Measurements from ENCODE around the gene PAFAH1B1. TPM values are rescaled to one million over a fixed set of nuclear protein-coding genes. Genes with fewer than 3 reads are reported as not detected.
"Not testable (repeated sequence)": the region's sequence is repeated elsewhere in the genome, so short reads cannot be mapped to it uniquely, and the experiment has no call there.

PAFAH1B1 gene
- total and polyA plus RNA-seq, 2 donors (not counting 1 experiment from before 2014, with no cell fraction given): 41.4 to 170 TPM

DNA sequence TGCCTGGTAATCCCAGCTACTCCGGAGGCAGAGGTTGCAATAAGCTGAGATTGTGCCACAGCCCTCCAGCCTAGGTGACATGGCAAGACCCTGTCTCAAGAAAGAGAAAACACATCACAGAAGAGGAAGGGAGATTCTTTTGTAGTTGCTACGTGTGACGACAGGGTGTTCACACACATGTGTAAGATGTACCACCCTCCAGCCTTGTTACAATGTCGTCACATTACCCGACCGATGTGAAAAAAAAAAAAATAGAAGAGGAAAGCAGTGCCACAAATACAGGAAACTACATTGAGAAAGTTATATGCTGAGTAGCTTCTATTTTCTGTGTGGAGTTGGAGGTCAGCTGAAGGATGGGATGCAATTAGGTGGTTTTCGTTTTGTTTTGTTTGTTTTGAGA lies 62.1 kb downstream of the PAFAH1B1 start:
- no peak overlapping the region for H3K27ac ChIP-seq (ENCODE audit: low read length in 2 of 2)
- no peaks in the 10 kb centered on the region for H3K4me1 ChIP-seq (ENCODE audit: control insufficient read depth in 2 of 2, insufficient read depth in 2 of 2, low read length in 2 of 2)
- H3K4me3 Mint-ChIP-seq: no peak overlapping the region
- peaks cover 0 to 6% (median 2%) of the 10 kb centered on the region in 3 donors for H3K9me3 ChIP-seq (ENCODE audit: control extremely low read depth in 1 of 3, control insufficient read depth in 2 of 3, insufficient read depth in 1 of 3, low read length in 2 of 3)
- peaks cover 67% of the 10 kb centered on the region for H4K20me1 ChIP-seq (ENCODE audit: control insufficient read depth, insufficient read depth, low read length, poor library complexity, severe bottlenecking)
- ATAC-seq (ENCODE audit: low read depth): no peak
- ChIA-PET CTCF (no interaction called here), POLR2A (no interaction called here)
- peaks cover 24% of the 10 kb centered on the region for H3K4me1 Mint-ChIP-seq
- H3K9ac ChIP-seq (ENCODE audit: low read length): no peak overlapping the region
- WGBS (ENCODE audit: insufficient coverage): 78% methylated on average over 1 of the region's 7 CpGs
- H3K27ac Mint-ChIP-seq: no peak overlapping the region
- H3K36me3 ChIP-seq (replicated peaks in 1 of 2; ENCODE audit: control extremely low read depth in 1 of 2, control insufficient read depth in 1 of 2, extremely low read depth in 1 of 2, insufficient read depth in 2 of 2, low read length in 1 of 2): peaks cover 4 to 14% of the 10 kb centered on the region in 2 experiments
- no peak overlapping the region for H2AFZ ChIP-seq (ENCODE audit: insufficient read depth, low read depth, low read length, poor library complexity, severe bottlenecking)
- H3K27me3 Mint-ChIP-seq: no peaks in the 10 kb centered on the region
- peaks cover 73% of the 10 kb centered on the region for H3K79me2 ChIP-seq (ENCODE audit: control insufficient read depth, insufficient read depth, low read length)
- no peaks in the 10 kb centered on the region for H3K27me3 ChIP-seq (replicated peaks in 1 of 4; ENCODE audit: control extremely low read depth in 1 of 4, control insufficient read depth in 3 of 4, insufficient read depth in 4 of 4, low read length in 3 of 4)
- no peak overlapping the region for H3K4me3 ChIP-seq (ENCODE audit: control extremely low read depth in 1 of 5, extremely low read depth in 1 of 5, insufficient read depth in 1 of 5, low read depth in 2 of 5, low read length in 4 of 5)
- H3K4me2 ChIP-seq (replicated peaks; ENCODE audit: low read depth, low read length, poor library complexity, severe bottlenecking): no peak overlapping the region
- intact Hi-C loops (cut with micrococcal nuclease): no loop called here
- no peaks in the 10 kb centered on the region for H3K9me3 Mint-ChIP-seq (ENCODE audit: insufficient read depth)
- no peak for DNase-seq
- TF ChIP-seq, protein P1, sequence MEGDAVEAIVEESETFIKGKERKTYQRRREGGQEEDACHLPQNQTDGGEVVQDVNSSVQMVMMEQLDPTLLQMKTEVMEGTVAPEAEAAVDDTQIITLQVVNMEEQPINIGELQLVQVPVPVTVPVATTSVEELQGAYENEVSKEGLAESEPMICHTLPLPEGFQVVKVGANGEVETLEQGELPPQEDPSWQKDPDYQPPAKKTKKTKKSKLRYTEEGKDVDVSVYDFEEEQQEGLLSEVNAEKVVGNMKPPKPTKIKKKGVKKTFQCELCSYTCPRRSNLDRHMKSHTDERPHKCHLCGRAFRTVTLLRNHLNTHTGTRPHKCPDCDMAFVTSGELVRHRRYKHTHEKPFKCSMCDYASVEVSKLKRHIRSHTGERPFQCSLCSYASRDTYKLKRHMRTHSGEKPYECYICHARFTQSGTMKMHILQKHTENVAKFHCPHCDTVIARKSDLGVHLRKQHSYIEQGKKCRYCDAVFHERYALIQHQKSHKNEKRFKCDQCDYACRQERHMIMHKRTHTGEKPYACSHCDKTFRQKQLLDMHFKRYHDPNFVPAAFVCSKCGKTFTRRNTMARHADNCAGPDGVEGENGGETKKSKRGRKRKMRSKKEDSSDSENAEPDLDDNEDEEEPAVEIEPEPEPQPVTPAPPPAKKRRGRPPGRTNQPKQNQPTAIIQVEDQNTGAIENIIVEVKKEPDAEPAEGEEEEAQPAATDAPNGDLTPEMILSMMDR (IDR thresholded peaks at IDR 0.05): no peak
- TF ChIP-seq EZH2 (IDR thresholded peaks at IDR 0.05; ENCODE audit: borderline replicate concordance, insufficient read depth, low read depth, low read length, poor library complexity, severe bottlenecking): no peak

DNA sequence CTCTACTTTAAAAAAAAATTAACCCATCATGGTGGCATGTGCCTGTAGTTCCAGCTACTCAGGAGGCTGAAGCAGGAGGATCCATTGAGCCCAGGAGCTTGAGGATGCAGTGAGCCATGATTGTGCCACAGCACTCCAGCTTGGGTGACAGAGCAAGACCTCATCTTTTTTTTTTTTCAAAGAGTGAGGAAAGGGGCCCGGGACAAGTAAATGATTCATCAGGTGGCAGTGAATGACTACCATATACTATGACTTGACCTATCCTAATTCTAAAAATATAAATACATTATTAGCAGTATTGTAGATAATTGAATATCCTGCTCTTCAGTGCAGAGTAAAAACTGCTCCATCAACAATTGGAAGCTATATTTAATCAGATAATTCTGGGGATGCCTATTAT lies 62.8 kb downstream of the PAFAH1B1 start:
- no peaks in the 10 kb centered on the region for H3K4me1 ChIP-seq (ENCODE audit: control insufficient read depth in 2 of 2, insufficient read depth in 2 of 2, low read length in 2 of 2)
- ATAC-seq (ENCODE audit: low read depth) (no peak), DNase-seq (no peak)
- H3K79me2 ChIP-seq (ENCODE audit: control insufficient read depth, insufficient read depth, low read length): peaks cover 73% of the 10 kb centered on the region
- peaks cover 28% of the 10 kb centered on the region for H3K4me1 Mint-ChIP-seq
- H3K36me3 ChIP-seq (replicated peaks in 1 of 2; ENCODE audit: control extremely low read depth in 1 of 2, control insufficient read depth in 1 of 2, extremely low read depth in 1 of 2, insufficient read depth in 2 of 2, low read length in 1 of 2): peaks cover 4 to 14% of the 10 kb centered on the region in 2 experiments
- H3K27me3 Mint-ChIP-seq: no peaks in the 10 kb centered on the region
- no peaks in the 10 kb centered on the region for H3K27me3 ChIP-seq (replicated peaks in 1 of 4; ENCODE audit: control extremely low read depth in 1 of 4, control insufficient read depth in 3 of 4, insufficient read depth in 4 of 4, low read length in 3 of 4)
- H3K4me3 Mint-ChIP-seq: no peak overlapping the region
- H3K27ac ChIP-seq (ENCODE audit: low read length in 2 of 2): no peak overlapping the region
- no peak overlapping the region for H3K9ac ChIP-seq (ENCODE audit: low read length)
- CTCF ChIA-PET: no interaction called here
- H3K9me3 ChIP-seq (ENCODE audit: control extremely low read depth in 1 of 3, control insufficient read depth in 2 of 3, insufficient read depth in 1 of 3, low read length in 2 of 3): peaks cover 0 to 6% (median 2%) of the 10 kb centered on the region in 3 donors
- H3K4me2 ChIP-seq (replicated peaks; ENCODE audit: low read depth, low read length, poor library complexity, severe bottlenecking): no peak overlapping the region
- TF ChIP-seq EZH2 (IDR thresholded peaks at IDR 0.05; ENCODE audit: borderline replicate concordance, insufficient read depth, low read depth, low read length, poor library complexity, severe bottlenecking): no peak
- TF ChIP-seq, protein P1 (IDR thresholded peaks at IDR 0.05): no peak
- no CpG with 5 or more reads among the region's 1 CpG for WGBS (ENCODE audit: insufficient coverage)
- no peak overlapping the region for H3K4me3 ChIP-seq (ENCODE audit: control extremely low read depth in 1 of 5, extremely low read depth in 1 of 5, insufficient read depth in 1 of 5, low read depth in 2 of 5, low read length in 4 of 5)
- peaks cover 70% of the 10 kb centered on the region for H4K20me1 ChIP-seq (ENCODE audit: control insufficient read depth, insufficient read depth, low read length, poor library complexity, severe bottlenecking)
- no peaks in the 10 kb centered on the region for H3K9me3 Mint-ChIP-seq (ENCODE audit: insufficient read depth)
- H2AFZ ChIP-seq (ENCODE audit: insufficient read depth, low read depth, low read length, poor library complexity, severe bottlenecking): no peak overlapping the region
- intact Hi-C loops (cut with micrococcal nuclease): no loop called here
- POLR2A ChIA-PET: interaction anchor here (0.6 kb wide), 1 partner anchor 1556 kb away, joined by 6 read pairs; no protein-coding TSS in a partner anchor
- no peak overlapping the region for H3K27ac Mint-ChIP-seq

DNA sequence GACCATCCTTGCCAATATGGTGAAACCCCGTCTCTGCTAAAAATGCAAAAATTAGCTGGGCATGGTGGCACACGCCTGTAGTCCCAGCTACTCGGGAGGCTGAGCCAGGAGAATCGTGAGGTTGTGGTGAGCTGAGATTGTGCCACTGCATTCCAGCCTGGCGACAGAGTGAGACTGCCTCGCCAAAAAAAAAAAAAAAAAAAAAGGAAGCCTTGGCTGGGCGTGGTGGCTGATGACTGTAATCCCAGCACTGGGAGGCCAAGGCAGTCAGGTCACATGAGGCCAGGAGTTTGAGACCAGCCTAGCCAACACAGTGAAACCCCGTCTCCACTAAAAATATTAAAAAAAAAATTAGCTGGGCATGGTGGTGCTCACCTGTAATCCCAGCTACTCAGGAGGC lies 65.9 kb downstream of the PAFAH1B1 start:
- POLR2A ChIA-PET; H3K27ac ChIP-seq (ENCODE audit: low read length in 2 of 2); ATAC-seq (ENCODE audit: low read depth); intact Hi-C loops (cut with micrococcal nuclease); H3K9me3 ChIP-seq (ENCODE audit: control extremely low read depth in 1 of 3, control insufficient read depth in 2 of 3, insufficient read depth in 1 of 3, low read length in 2 of 3); H3K27ac Mint-ChIP-seq; H3K9ac ChIP-seq (ENCODE audit: low read length); H2AFZ ChIP-seq (ENCODE audit: insufficient read depth, low read depth, low read length, poor library complexity, severe bottlenecking); H3K4me3 Mint-ChIP-seq; H3K27me3 Mint-ChIP-seq; H3K4me1 ChIP-seq (ENCODE audit: control insufficient read depth in 2 of 2, insufficient read depth in 2 of 2, low read length in 2 of 2); H3K4me3 ChIP-seq (ENCODE audit: control extremely low read depth in 1 of 5, extremely low read depth in 1 of 5, insufficient read depth in 1 of 5, low read depth in 2 of 5, low read length in 4 of 5); H3K9me3 Mint-ChIP-seq (ENCODE audit: insufficient read depth); DNase-seq; H3K27me3 ChIP-seq (replicated peaks in 1 of 4; ENCODE audit: control extremely low read depth in 1 of 4, control insufficient read depth in 3 of 4, insufficient read depth in 4 of 4, low read length in 3 of 4); H3K4me2 ChIP-seq (replicated peaks; ENCODE audit: low read depth, low read length, poor library complexity, severe bottlenecking): not testable (repeated sequence)
- 90% methylated on average over 2 of the region's 8 CpGs for WGBS (ENCODE audit: insufficient coverage)
- CTCF ChIA-PET: interaction anchor here (0.7 kb wide), 1 partner anchor 393 kb away, joined by 3 read pairs; no protein-coding TSS in a partner anchor
- peaks cover 35% of the 10 kb centered on the region for H3K4me1 Mint-ChIP-seq
- peaks cover 88% of the 10 kb centered on the region for H4K20me1 ChIP-seq (ENCODE audit: control insufficient read depth, insufficient read depth, low read length, poor library complexity, severe bottlenecking)
- peaks cover 91% of the 10 kb centered on the region for H3K79me2 ChIP-seq (ENCODE audit: control insufficient read depth, insufficient read depth, low read length)
- H3K36me3 ChIP-seq (replicated peaks in 1 of 2; ENCODE audit: control extremely low read depth in 1 of 2, control insufficient read depth in 1 of 2, extremely low read depth in 1 of 2, insufficient read depth in 2 of 2, low read length in 1 of 2): peaks cover 0 to 13% of the 10 kb centered on the region in 2 experiments

Measured in B cell (primary cell).